ENCODE data around the gene UCHL5.

UCHL5 gene

GRCh38 chr1:193059282-193060114 lies at the start of gene UCHL5, which contains the start of gene RO60:
Gene UCHL5, minus strand, starts transcription at chr1:193059360. Its CDS starts 100 bp downstream, at chr1:193059260.
Gene RO60, plus strand, starts transcription at chr1:193059612. Its CDS starts 9,443 bp downstream, at chr1:193069055.
- Histone ChIP-seq H3K36me3 (ENCODE audit: control insufficient read depth, insufficient read depth, low read length) (no peaks in the 10 kb centered on the region; the same call in none of the 2 replicates), H3K4me3 (replicated peaks; ENCODE audit: low read depth, low read length) (peak within 1 kb of the TSS; percentile 98), H3K27me3 (replicated peaks; ENCODE audit: control insufficient read depth, insufficient read depth, low read length) (no peaks in the 10 kb centered on the region)
- TF ChIP-seq, protein P1, sequence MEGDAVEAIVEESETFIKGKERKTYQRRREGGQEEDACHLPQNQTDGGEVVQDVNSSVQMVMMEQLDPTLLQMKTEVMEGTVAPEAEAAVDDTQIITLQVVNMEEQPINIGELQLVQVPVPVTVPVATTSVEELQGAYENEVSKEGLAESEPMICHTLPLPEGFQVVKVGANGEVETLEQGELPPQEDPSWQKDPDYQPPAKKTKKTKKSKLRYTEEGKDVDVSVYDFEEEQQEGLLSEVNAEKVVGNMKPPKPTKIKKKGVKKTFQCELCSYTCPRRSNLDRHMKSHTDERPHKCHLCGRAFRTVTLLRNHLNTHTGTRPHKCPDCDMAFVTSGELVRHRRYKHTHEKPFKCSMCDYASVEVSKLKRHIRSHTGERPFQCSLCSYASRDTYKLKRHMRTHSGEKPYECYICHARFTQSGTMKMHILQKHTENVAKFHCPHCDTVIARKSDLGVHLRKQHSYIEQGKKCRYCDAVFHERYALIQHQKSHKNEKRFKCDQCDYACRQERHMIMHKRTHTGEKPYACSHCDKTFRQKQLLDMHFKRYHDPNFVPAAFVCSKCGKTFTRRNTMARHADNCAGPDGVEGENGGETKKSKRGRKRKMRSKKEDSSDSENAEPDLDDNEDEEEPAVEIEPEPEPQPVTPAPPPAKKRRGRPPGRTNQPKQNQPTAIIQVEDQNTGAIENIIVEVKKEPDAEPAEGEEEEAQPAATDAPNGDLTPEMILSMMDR (IDR thresholded peaks at IDR 0.05; ENCODE audit: insufficient read depth, low read length, poor library complexity, severe bottlenecking) = peak; percentile 25
- DNase-seq (ENCODE audit: extremely low read depth, insufficient read length) = peak; percentile 97

DNA sequence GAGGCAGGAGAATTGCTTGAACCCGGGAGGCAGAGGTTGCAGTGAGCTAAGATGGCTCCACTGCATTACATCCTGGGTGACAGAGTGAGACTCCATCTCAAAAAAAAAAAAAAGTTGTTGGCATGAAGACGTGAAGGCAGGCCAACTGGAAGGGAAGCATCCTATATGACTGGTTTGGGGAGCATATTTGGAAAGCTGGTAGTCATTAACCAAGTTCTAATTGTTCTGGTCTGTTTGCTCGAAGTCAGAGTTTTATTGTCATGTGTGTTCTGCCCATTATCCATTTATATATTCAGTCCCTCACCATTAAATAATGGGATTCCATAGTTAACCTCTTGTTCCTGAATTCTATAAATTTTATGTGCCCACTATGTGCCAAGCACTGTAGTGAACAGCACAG lies 49.3 kb upstream of the UCHL5 start:
- Histone ChIP-seq H3K36me3 (ENCODE audit: control insufficient read depth, insufficient read depth, low read length) (no peaks in the 10 kb centered on the region), H3K27me3 (replicated peaks; ENCODE audit: control insufficient read depth, insufficient read depth, low read length) (no peaks in the 10 kb centered on the region), H3K4me3 (replicated peaks; ENCODE audit: low read depth, low read length) (no peak overlapping the region)
- TF ChIP-seq, protein P1 (IDR thresholded peaks at IDR 0.05; ENCODE audit: insufficient read depth, low read length, poor library complexity, severe bottlenecking) = no peak
- no peak for DNase-seq (ENCODE audit: extremely low read depth, insufficient read length)

GRCh38 chr1:193105821-193106177 lies 46.6 kb upstream of the UCHL5 start:
- H3K4me3 ChIP-seq (replicated peaks; ENCODE audit: low read depth, low read length) = peak overlapping the region; percentile 83
- no peak for DNase-seq (ENCODE audit: extremely low read depth, insufficient read length)
- TF ChIP-seq, protein P1 (IDR thresholded peaks at IDR 0.05; ENCODE audit: insufficient read depth, low read length, poor library complexity, severe bottlenecking) = no peak
- no peaks in the 10 kb centered on the region for H3K27me3 ChIP-seq (replicated peaks; ENCODE audit: control insufficient read depth, insufficient read depth, low read length)
- no peaks in the 10 kb centered on the region for H3K36me3 ChIP-seq (ENCODE audit: control insufficient read depth, insufficient read depth, low read length)

- TF ChIP-seq, protein P1 (IDR thresholded peaks at IDR 0.05; ENCODE audit: insufficient read depth, low read length, poor library complexity, severe bottlenecking) = no peak
- H3K27me3 ChIP-seq (replicated peaks; ENCODE audit: control insufficient read depth, insufficient read depth, low read length) = no peaks in the 10 kb centered on the region
- H3K36me3 ChIP-seq (ENCODE audit: control insufficient read depth, insufficient read depth, low read length) = no peaks in the 10 kb centered on the region
- H3K4me3 ChIP-seq (replicated peaks; ENCODE audit: low read depth, low read length) = peak within 1 kb of the TSS; percentile 83
- DNase-seq (ENCODE audit: extremely low read depth, insufficient read length) = peak; percentile 86
These were observed 46.0 kb upstream of the UCHL5 start, which contains the start of gene GLRX2 for GRCh38 chr1:193104907-193105820. Gene GLRX2, minus strand, starts transcription at chr1:193105414. Its CDS starts 32 bp downstream, at chr1:193105382.

DNA sequence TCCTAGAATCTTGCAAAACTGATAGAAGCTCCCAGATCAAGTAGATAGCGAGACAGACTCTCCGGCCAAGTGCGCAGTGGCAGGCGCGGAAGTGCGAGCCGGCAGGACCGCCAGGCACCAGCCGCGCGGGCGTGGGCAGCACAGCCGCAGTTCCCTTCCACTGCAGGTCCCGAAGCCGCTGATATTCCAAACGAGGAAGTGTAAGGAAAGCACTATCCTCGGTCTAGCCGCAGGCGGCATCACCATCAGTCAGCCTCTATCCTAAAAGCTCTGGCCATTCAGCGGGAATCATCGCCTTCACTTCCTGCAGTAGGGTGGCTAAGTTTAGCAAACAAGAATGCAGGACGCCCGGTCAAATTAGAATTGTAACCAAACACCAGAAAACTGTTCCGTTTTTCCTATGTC lies 45.3 kb upstream of the UCHL5 start:
- no peaks in the 10 kb centered on the region for H3K27me3 ChIP-seq (replicated peaks; ENCODE audit: control insufficient read depth, insufficient read depth, low read length)
- DNase-seq (ENCODE audit: extremely low read depth, insufficient read length) = peak; percentile 48
- H3K36me3 ChIP-seq (ENCODE audit: control insufficient read depth, insufficient read depth, low read length) = no peaks in the 10 kb centered on the region
- TF ChIP-seq, protein P1 (IDR thresholded peaks at IDR 0.05; ENCODE audit: insufficient read depth, low read length, poor library complexity, severe bottlenecking) = no peak
- H3K4me3 ChIP-seq (replicated peaks; ENCODE audit: low read depth, low read length) = peak overlapping the region; percentile 83
